Mesothelial cell of epicardium (in vitro differentiated cells): ENCODE data around the gene DNAJC13. TPM values are rescaled to one million over a fixed set of nuclear protein-coding genes. Genes with fewer than 3 reads are reported as not detected.

Source experiments
- DNase-seq, 2 experiments: peaks; one replicate each; pipeline ENCODE4 v3.0.0; 2021; ENCODE audit warnings: low spot score in 2 of 2; ENCODE audit not compliant: unreplicated experiment in 2 of 2
- H3K27ac Mint-ChIP-seq: 2 replicates; pipeline ENCODE4 v1.8.0; 2021; ENCODE audit warnings: mixed read lengths
- H3K27me3 Mint-ChIP-seq: 2 replicates; pipeline ENCODE4 v1.8.0; 2021; ENCODE audit warnings: low read depth, mixed read lengths
- H3K36me3 Mint-ChIP-seq: 2 replicates; pipeline ENCODE4 v1.8.0; 2021; ENCODE audit warnings: mixed read lengths
- H3K4me1 Mint-ChIP-seq: 2 replicates; pipeline ENCODE4 v1.8.0; 2021; ENCODE audit warnings: mixed read lengths
- H3K4me3 Mint-ChIP-seq: 2 replicates; pipeline ENCODE4 v1.8.0; 2021; ENCODE audit warnings: mild to moderate bottlenecking, moderate library complexity, mixed read lengths
- H3K9me3 Mint-ChIP-seq: 2 replicates; pipeline ENCODE4 v1.8.0; 2021; ENCODE audit warnings: mixed read lengths
- total RNA-seq: library from RNA; stranded (reverse); gene quantifications from 3 replicates; pipeline ENCODE4 v1.2.1, GENCODE V29; 2021
- TF ChIP-seq, protein P1 (sequence below): fragments of 200-600 bp; sonication (generic); IDR thresholded peaks from one replicate; pipeline ENCODE4 v1.5.0; 2021; ENCODE audit warnings: antibody characterized with exemption; ENCODE audit not compliant: unreplicated experiment

The DNAJC13 gene
- total RNA-seq, 1 donor from 2014 or later = 37.8 TPM

DNA sequence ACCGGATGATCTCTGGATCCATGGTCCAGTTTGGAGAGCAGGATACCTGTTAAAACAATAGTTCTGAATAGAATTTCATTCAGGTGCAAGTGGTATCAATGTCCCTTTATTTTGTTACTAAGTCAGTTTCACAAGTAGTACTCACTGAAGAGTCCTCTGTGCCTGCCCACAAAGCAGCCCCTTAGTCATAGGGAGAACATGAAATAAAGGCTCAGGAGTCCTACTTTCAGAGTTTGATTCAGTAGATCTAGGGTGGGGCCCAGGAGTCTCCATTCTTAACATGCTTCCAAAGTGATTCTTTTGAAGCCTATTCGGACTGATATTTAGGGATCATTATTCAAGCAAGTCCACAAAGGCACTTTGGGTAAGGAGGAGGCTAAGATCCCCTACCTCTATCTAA lies 100.0 kb downstream of the DNAJC13 start:
- no peak for DNase-seq
- no peaks in the 10 kb centered on the region for H3K27me3 Mint-ChIP-seq
- no peaks in the 10 kb centered on the region for H3K4me1 Mint-ChIP-seq
- H3K36me3 Mint-ChIP-seq = peaks cover 42% of the 10 kb centered on the region
- TF ChIP-seq, protein P1, sequence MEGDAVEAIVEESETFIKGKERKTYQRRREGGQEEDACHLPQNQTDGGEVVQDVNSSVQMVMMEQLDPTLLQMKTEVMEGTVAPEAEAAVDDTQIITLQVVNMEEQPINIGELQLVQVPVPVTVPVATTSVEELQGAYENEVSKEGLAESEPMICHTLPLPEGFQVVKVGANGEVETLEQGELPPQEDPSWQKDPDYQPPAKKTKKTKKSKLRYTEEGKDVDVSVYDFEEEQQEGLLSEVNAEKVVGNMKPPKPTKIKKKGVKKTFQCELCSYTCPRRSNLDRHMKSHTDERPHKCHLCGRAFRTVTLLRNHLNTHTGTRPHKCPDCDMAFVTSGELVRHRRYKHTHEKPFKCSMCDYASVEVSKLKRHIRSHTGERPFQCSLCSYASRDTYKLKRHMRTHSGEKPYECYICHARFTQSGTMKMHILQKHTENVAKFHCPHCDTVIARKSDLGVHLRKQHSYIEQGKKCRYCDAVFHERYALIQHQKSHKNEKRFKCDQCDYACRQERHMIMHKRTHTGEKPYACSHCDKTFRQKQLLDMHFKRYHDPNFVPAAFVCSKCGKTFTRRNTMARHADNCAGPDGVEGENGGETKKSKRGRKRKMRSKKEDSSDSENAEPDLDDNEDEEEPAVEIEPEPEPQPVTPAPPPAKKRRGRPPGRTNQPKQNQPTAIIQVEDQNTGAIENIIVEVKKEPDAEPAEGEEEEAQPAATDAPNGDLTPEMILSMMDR = no peak
- H3K4me3 Mint-ChIP-seq = no peak overlapping the region
- no peak overlapping the region for H3K27ac Mint-ChIP-seq
- H3K9me3 Mint-ChIP-seq = peaks cover 3% of the 10 kb centered on the region

DNA sequence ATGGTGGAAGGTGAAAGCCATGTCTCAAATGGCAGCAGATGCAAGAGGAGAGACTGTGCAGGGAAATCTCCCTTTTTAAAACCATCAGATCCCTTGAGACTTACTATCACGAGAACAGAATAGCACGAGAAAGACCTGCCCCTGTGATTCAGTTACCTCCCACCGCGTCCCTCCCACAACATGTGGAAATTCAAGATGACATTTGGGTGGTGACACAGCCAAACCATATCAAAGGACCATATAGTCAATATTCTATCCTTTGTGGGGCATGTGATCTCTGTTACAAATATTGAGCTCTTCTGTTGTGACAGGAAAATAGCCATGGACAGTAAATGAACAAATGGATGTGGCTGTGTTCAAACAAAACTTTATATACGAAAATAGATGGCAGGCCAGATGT lies 102.6 kb downstream of the DNAJC13 start:
- no peak for DNase-seq
- no peak overlapping the region for H3K27ac Mint-ChIP-seq
- peaks cover 3% of the 10 kb centered on the region for H3K9me3 Mint-ChIP-seq
- TF ChIP-seq, protein P1 = no peak
- no peaks in the 10 kb centered on the region for H3K4me1 Mint-ChIP-seq
- H3K27me3 Mint-ChIP-seq = no peaks in the 10 kb centered on the region
- peaks cover 45% of the 10 kb centered on the region for H3K36me3 Mint-ChIP-seq
- no peak overlapping the region for H3K4me3 Mint-ChIP-seq

DNA sequence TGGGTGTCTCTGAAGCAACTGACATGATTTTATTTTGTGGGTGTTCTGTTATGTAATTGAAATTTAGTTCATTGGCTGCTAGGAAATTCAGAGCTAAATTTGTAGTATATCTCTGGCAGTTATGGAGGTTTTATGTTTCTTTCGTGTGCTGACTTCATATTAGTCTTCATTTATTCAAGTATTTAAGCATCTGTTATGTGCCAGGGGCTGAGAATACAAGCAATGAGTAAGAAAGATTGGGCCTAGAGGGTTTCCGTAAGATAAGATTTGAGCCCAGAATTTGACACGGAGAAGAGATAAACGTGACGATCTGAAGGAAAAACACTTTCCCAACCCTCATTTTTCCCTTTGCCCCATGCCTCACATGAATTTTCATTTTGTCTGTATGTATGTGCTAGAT lies 104.6 kb downstream of the DNAJC13 start:
- no peaks in the 10 kb centered on the region for H3K27me3 Mint-ChIP-seq

DNA sequence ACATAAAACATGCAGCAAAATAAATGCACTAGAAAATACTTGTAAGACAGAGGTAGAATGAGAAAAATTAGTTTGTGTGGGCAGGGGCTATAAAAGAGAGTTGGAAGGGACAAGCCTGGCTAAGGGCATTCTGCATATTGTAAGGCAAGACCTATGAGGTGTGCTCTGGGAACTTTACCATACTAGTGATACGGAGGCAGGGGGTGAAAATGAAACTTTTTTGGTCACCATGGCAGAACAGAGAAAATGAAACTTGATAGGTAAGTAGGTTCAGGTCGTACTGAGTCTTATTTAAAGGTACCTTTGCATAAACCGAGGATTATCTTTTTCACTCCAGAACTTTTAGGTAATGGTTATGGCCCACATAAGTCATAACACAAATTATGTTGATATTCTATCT lies 105.1 kb downstream of the DNAJC13 start:
- Mint-ChIP-seq H3K4me3 (no peak overlapping the region), H3K4me1 (no peaks in the 10 kb centered on the region)

More for the DNA sequence above, 104.6 kb downstream of the DNAJC13 start:
- no peak overlapping the region for H3K27ac Mint-ChIP-seq
- peaks cover 3% of the 10 kb centered on the region for H3K9me3 Mint-ChIP-seq
- TF ChIP-seq, protein P1 = no peak
- H3K36me3 Mint-ChIP-seq = peaks cover 48% of the 10 kb centered on the region
- no peaks in the 10 kb centered on the region for H3K4me1 Mint-ChIP-seq
- no peak overlapping the region for H3K4me3 Mint-ChIP-seq
- no peak for DNase-seq

DNA sequence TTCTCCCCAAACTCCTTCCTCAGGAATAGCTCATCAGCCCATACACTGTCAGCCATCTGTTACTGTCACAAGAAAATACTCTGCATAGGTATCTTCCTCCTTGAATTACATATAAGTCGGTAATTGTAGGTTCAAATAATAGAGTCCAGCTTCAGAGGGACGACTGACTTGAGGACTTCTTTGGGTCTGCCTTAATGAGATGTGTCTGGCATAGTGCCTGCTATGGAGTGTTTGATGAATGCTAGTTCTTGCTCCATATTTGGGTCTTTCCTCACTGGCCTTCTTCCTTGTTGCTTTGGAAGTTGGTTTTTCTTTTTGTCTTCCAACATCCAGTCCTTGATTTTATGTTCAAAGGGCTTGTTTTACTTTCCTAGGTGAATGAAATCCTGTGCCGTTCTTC lies 113.3 kb downstream of the DNAJC13 start:
- no peaks in the 10 kb centered on the region for H3K9me3 Mint-ChIP-seq
- H3K27ac Mint-ChIP-seq = no peak overlapping the region
- H3K36me3 Mint-ChIP-seq = peaks cover 37% of the 10 kb centered on the region
- no peaks in the 10 kb centered on the region for H3K4me1 Mint-ChIP-seq
- H3K27me3 Mint-ChIP-seq = no peaks in the 10 kb centered on the region
- no peak overlapping the region for H3K4me3 Mint-ChIP-seq
- TF ChIP-seq, protein P1 = no peak
- no peak for DNase-seq

More for the DNA sequence above, 105.1 kb downstream of the DNAJC13 start:
- Mint-ChIP-seq H3K27me3 (no peaks in the 10 kb centered on the region), H3K27ac (no peak overlapping the region), H3K36me3 (peaks cover 44% of the 10 kb centered on the region), H3K9me3 (peaks cover 3% of the 10 kb centered on the region)
- DNase-seq = no peak
- TF ChIP-seq, protein P1 = no peak
